Measurements from ENCODE around the gene KCNQ5. TPM values are rescaled to one million over a fixed set of nuclear protein-coding genes. Genes with fewer than 3 reads are reported as not detected.

The KCNQ5 gene
- total RNA-seq, 4 donors from 2014 or later: 0.30 to 0.57 (median 0.42) TPM; not detected in 1

DNA sequence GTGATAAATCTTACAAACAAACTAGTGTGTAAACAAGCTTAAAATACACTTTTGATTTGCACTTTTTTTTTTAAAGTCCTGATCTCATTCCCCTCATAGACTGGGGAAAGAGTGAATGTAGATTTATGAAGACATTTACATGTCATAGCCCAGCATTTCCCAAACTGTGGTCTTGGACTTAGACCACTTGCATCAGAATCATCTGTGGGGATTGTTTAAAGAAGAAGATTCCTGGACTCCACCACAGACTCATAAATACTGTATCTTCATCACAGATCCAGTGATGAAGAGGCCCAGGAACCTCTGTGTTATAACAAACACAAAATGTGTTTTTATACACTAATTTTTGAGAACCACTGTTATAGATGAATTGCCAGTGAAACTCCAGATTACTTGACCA is 99.5 kb downstream of the KCNQ5 start:
- H3K36me3 ChIP-seq: no peaks in the 10 kb centered on the region
- no peak for DNase-seq (ENCODE audit: low spot score in 2 of 2)
- no peaks in the 10 kb centered on the region for H3K4me1 ChIP-seq
- TF ChIP-seq POLR2A (IDR thresholded peaks at IDR 0.05): no peak
- no peak for TF ChIP-seq POLR2AphosphoS5 (IDR thresholded peaks at IDR 0.05)
- TF ChIP-seq EP300 (IDR thresholded peaks at IDR 0.05): no peak
- TF ChIP-seq, protein P1, sequence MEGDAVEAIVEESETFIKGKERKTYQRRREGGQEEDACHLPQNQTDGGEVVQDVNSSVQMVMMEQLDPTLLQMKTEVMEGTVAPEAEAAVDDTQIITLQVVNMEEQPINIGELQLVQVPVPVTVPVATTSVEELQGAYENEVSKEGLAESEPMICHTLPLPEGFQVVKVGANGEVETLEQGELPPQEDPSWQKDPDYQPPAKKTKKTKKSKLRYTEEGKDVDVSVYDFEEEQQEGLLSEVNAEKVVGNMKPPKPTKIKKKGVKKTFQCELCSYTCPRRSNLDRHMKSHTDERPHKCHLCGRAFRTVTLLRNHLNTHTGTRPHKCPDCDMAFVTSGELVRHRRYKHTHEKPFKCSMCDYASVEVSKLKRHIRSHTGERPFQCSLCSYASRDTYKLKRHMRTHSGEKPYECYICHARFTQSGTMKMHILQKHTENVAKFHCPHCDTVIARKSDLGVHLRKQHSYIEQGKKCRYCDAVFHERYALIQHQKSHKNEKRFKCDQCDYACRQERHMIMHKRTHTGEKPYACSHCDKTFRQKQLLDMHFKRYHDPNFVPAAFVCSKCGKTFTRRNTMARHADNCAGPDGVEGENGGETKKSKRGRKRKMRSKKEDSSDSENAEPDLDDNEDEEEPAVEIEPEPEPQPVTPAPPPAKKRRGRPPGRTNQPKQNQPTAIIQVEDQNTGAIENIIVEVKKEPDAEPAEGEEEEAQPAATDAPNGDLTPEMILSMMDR (IDR thresholded peaks at IDR 0.05): no peak
- H3K27ac ChIP-seq: no peak overlapping the region
- no peaks in the 10 kb centered on the region for H3K9me3 ChIP-seq
- no peaks in the 10 kb centered on the region for H3K27me3 ChIP-seq
- no peak overlapping the region for H3K4me3 ChIP-seq

DNA sequence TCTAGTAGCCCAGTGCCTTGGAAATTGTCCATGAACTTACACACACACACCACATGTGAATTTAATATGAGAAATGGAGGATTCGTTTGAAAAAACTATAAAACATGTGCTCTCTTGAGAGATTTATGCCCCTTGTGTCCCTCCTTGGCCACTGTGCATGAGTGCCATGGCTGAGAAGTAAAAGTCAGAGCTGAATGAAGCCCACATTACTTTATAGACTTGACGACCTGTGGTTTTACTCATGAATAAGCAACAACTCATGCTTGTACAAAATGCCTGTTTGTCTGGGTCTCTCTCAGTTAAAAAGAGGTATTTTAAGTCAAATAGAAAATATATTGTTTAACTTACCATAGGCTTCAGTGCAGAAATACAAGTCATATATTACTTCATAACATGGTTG is 102.7 kb downstream of the KCNQ5 start:
- H3K36me3 ChIP-seq: no peaks in the 10 kb centered on the region
- H3K4me1 ChIP-seq: no peaks in the 10 kb centered on the region
- H3K27me3 ChIP-seq: no peaks in the 10 kb centered on the region
- no peak overlapping the region for H3K4me3 ChIP-seq
- H3K9me3 ChIP-seq: no peaks in the 10 kb centered on the region
- no peak for TF ChIP-seq EP300 (IDR thresholded peaks at IDR 0.05)
- no peak for TF ChIP-seq POLR2A (IDR thresholded peaks at IDR 0.05)
- TF ChIP-seq, protein P1 (IDR thresholded peaks at IDR 0.05): no peak
- no peak for TF ChIP-seq POLR2AphosphoS5 (IDR thresholded peaks at IDR 0.05)
- no peak overlapping the region for H3K27ac ChIP-seq
- no peak for DNase-seq (ENCODE audit: low spot score in 2 of 2)
- WGBS: 25% methylated on average over 2 of the region's 2 CpGs

DNA sequence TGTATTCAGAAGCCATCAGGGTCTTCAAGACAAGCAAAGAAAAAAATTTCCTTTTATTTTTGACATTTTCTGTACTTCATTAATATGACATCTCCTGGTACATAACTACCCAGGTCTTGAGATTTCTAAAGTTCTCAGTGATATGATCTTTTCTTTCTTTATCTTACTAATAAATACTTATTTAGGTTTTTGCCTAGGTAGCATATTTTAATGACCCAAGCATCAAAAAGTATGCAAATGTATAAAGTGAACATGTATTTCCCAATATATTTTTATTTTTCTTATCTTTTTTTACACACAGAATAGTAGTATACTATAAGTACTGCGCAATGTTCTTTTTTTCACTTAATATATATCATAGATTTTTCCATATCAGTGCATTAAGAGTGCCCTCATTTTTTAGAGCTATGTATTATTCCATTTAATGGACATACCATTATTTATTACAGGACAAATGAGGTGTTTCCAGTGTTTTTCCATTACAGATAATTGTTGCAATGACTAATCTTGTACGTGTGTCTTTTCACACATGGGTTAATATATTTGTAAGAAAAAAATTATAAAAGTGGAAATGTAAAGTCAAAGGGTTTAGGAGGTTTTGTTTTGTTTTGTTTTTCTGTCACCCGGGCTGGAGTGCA is 107.0 kb downstream of the KCNQ5 start:
- TF ChIP-seq EP300 (IDR thresholded peaks at IDR 0.05): no peak
- TF ChIP-seq POLR2AphosphoS5 (IDR thresholded peaks at IDR 0.05): no peak
- TF ChIP-seq POLR2A (IDR thresholded peaks at IDR 0.05): no peak
- TF ChIP-seq, protein P1 (IDR thresholded peaks at IDR 0.05): no peak
- no peaks in the 10 kb centered on the region for H3K36me3 ChIP-seq
- no peak overlapping the region for H3K27ac ChIP-seq
- no peak for DNase-seq (ENCODE audit: low spot score in 2 of 2)
- H3K4me3 ChIP-seq: no peak overlapping the region
- H3K4me1 ChIP-seq: no peaks in the 10 kb centered on the region
- H3K9me3 ChIP-seq: no peaks in the 10 kb centered on the region
- WGBS: 87% methylated on average over 3 of the region's 3 CpGs
- no peaks in the 10 kb centered on the region for H3K27me3 ChIP-seq

DNA sequence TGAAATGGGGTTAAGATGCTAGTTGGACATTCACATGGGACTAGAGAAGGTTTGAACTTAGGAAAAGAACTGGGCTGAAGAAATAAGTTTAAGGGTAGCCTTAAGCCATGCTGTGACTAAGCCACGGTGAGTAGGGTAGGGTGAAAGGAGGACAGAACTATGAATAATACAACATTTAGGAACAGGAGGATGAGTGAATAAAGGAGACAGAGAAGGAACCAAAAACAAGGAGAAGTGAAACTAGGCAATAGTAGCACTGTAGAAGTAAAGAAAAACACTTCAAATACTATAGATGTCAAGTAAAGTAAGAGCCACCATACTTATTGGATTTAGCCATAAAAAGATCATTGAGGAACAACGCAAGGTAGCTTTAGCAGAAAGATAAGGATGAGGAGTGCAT is 111.2 kb downstream of the KCNQ5 start:
- Histone ChIP-seq H3K27me3 (no peaks in the 10 kb centered on the region), H3K9me3 (no peaks in the 10 kb centered on the region), H3K36me3 (no peaks in the 10 kb centered on the region), H3K27ac (no peak overlapping the region), H3K4me3 (no peak overlapping the region), H3K4me1 (no peaks in the 10 kb centered on the region)
- no peak for DNase-seq (ENCODE audit: low spot score in 2 of 2)
- 79% methylated on average over 2 of the region's 2 CpGs for WGBS
- TF ChIP-seq, protein P1 (IDR thresholded peaks at IDR 0.05): no peak
- no peak for TF ChIP-seq POLR2A (IDR thresholded peaks at IDR 0.05)
- no peak for TF ChIP-seq POLR2AphosphoS5 (IDR thresholded peaks at IDR 0.05)
- no peak for TF ChIP-seq EP300 (IDR thresholded peaks at IDR 0.05)

DNA sequence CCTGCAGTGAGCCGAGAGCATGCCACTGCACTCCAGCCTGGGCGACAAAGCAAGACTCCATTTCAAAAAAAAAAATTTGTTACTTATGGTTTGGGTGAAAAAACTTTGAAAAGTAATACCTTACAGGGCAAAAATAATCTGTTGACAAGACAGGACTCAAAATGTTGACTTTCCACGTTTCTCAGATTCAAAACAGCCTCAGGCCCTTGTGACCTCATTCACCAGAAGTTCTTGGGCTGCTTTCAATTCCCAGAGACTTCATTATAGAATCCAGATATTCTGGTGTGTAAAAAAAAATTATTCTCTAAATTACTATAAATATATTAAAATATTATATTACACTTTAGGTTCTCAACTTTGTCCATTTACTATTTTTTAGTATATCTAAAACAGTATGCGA is 116.2 kb downstream of the KCNQ5 start:
- Histone ChIP-seq H3K4me3 (no peak overlapping the region), H3K27ac (no peak overlapping the region), H3K27me3 (peaks cover 2% of the 10 kb centered on the region), H3K9me3 (no peaks in the 10 kb centered on the region), H3K4me1 (no peaks in the 10 kb centered on the region), H3K36me3 (no peaks in the 10 kb centered on the region)
- DNase-seq (ENCODE audit: low spot score in 2 of 2): no peak
- no peak for TF ChIP-seq EP300 (IDR thresholded peaks at IDR 0.05)
- no peak for TF ChIP-seq POLR2A (IDR thresholded peaks at IDR 0.05)
- TF ChIP-seq POLR2AphosphoS5 (IDR thresholded peaks at IDR 0.05): no peak
- TF ChIP-seq, protein P1 (IDR thresholded peaks at IDR 0.05): no peak
- 72% methylated on average over 4 of the region's 4 CpGs for WGBS

Measured in suprapubic skin (tissue), 4 donors.